PC-9 (cell line): ENCODE results near the gene RAB40C. TPM values are rescaled to one million over a fixed set of nuclear protein-coding genes. Genes with fewer than 3 reads are reported as not detected.
"Not testable (repeated sequence)": the region's sequence is repeated elsewhere in the genome, so short reads cannot be mapped to it uniquely, and the experiment has no call there.

Experiments used
- BruUV-seq: library from RNA; stranded (reverse); fragments of 400-500 nt; replicated peaks from 2 replicates; lab custom pipeline; 2021; lab: Mats Ljungman, UMichigan
- CTCF ChIA-PET: fragments of 300-600 bp; sonication (Branson Sonifier 250); formaldehyde crosslinking; loops from one replicate; lab custom pipeline; 2022; ENCODE audit warnings: antibody characterized with exemption; lab: Charles Lee
- POLR2A ChIA-PET: fragments of 300-600 bp; sonication (Branson Sonifier 250); formaldehyde crosslinking; loops from one replicate; lab custom pipeline; 2022; ENCODE audit warnings: antibody characterized with exemption; ENCODE audit not compliant: unreplicated experiment; lab: Charles Lee
- DNase-seq, 2 experiments: peaks; one replicate each; pipeline versions ENCODE4 v3.0.0 to v3.0.0-alpha.2; 2015 to 2022; ENCODE audit warnings: mixed read lengths in 1 of 2
- H2AFZ ChIP-seq: fragments of 200-600 bp; sonication (generic); 2 replicates; pipeline ENCODE4 v1.8.1; 2017; ENCODE audit warnings: antibody characterized with exemption
- H3F3A ChIP-seq: fragments of 200-600 bp; sonication (generic); 2 replicates; pipeline ENCODE4 v1.8.1; 2017; ENCODE audit warnings: antibody characterized with exemption, mild to moderate bottlenecking, low read depth; ENCODE audit not compliant: insufficient read depth
- H3K27ac ChIP-seq: fragments of 200-600 bp; sonication (generic); 2 replicates; pipeline ENCODE4 v1.6.1; 2016; ENCODE audit warnings: mixed run types
- H3K27me3 ChIP-seq: fragments of 200-600 bp; sonication (generic); 2 replicates; pipeline ENCODE4 v1.6.1; 2016; ENCODE audit warnings: low read depth, mixed run types; ENCODE audit not compliant: insufficient read depth
- H3K36me3 ChIP-seq: fragments of 200-600 bp; sonication (generic); 2 replicates; pipeline ENCODE4 v1.6.1; 2016; ENCODE audit warnings: low read depth, mixed run types
- H3K4me1 ChIP-seq: fragments of 200-600 bp; sonication (generic); replicated peaks from 2 replicates; pipeline ENCODE4 v1.6.1; 2016; ENCODE audit warnings: mixed run types; ENCODE audit not compliant: insufficient read depth
- H3K4me2 ChIP-seq: fragments of 200-600 bp; sonication (generic); 2 replicates; pipeline ENCODE4 v1.6.1; 2017; ENCODE audit warnings: mixed run types
- H3K4me3 ChIP-seq: fragments of 200-600 bp; sonication (generic); 2 replicates; pipeline ENCODE4 v1.6.1; 2016; ENCODE audit warnings: mixed run types
- H3K79me2 ChIP-seq: fragments of 200-600 bp; sonication (generic); 2 replicates; pipeline ENCODE4 v1.6.1; 2017; ENCODE audit warnings: low read depth, mixed run types
- H3K9me2 ChIP-seq: fragments of 200-600 bp; sonication (generic); 2 replicates; pipeline ENCODE4 v1.8.1; 2017; ENCODE audit warnings: mild to moderate bottlenecking; ENCODE audit not compliant: insufficient read depth
- H3K9me3 ChIP-seq: fragments of 200-600 bp; sonication (generic); 2 replicates; pipeline ENCODE4 v1.8.1; 2016; ENCODE audit warnings: low read depth; ENCODE audit not compliant: insufficient read depth
- H4K20me1 ChIP-seq: fragments of 200-600 bp; sonication (generic); 2 replicates; pipeline ENCODE4 v1.8.1; 2017; ENCODE audit not compliant: insufficient read depth
- EZH2 ChIP-seq: fragments of 200-600 bp; sonication (generic); IDR thresholded peaks from 2 replicates; pipeline ENCODE4 v1.8.0; 2017; ENCODE audit warnings: antibody characterized with exemption, low read depth
- intact Hi-C: fragments of 100-400 bp; cut with micrococcal nuclease; formaldehyde crosslinking; loops from one replicate; pipeline ENCODE4 v1.10.0; 2022; ENCODE audit not compliant: unreplicated experiment
- total RNA-seq: library from RNA; stranded (reverse); gene quantifications from 2 replicates; pipeline ENCODE4 v1.2.3, GENCODE V29; 2021
- TF ChIP-seq, protein P1 (sequence below): fragments of 200-600 bp; sonication (generic); conservative IDR thresholded peaks from 2 replicates; pipeline ENCODE4 v1.6.1; 2017; ENCODE audit warnings: mixed run types, antibody characterized with exemption, mild to moderate bottlenecking, moderate library complexity

The RAB40C gene
- total RNA-seq, 1 experiment from 2014 or later, result 47.1 TPM

DNA sequence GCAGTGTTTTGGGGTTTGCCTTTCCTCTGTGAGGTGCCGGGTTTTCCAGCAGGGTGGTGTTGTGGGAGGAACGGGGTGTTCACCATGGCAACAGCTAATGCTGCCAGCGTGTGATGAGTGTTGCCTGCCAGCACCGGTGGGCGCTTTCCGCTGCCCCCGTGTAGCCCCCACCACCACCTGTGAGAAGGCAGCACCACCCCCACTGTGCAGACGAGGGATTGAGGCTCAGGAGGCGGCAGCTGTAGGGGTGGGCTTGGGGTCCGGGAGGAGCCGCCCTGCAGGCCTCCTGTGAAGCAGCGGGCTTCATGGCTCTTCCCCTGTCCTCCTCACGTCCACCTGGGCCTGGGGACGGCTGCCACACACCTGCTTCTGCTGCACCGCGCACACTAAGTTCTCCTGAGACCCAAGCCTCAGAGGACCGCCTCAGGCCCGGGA is 5.2 kb downstream of the RAB40C start:
- ChIA-PET POLR2A (no interaction called here), CTCF (no interaction called here)
- Histone ChIP-seq H3K4me2 (no peak overlapping the region), H3K27ac (no peak overlapping the region), H3K9me3 (no peaks in the 10 kb centered on the region), H4K20me1 (peaks cover 44% of the 10 kb centered on the region), H3F3A (peaks cover 37% of the 10 kb centered on the region), H3K4me1 (peaks cover 40% of the 10 kb centered on the region), H2AFZ (no peak overlapping the region), H3K36me3 (no peaks in the 10 kb centered on the region), H3K27me3 (no peaks in the 10 kb centered on the region), H3K79me2 (peaks cover 59% of the 10 kb centered on the region), H3K9me2 (no peaks in the 10 kb centered on the region), H3K4me3 (no peak overlapping the region)
- TF ChIP-seq, protein P1, sequence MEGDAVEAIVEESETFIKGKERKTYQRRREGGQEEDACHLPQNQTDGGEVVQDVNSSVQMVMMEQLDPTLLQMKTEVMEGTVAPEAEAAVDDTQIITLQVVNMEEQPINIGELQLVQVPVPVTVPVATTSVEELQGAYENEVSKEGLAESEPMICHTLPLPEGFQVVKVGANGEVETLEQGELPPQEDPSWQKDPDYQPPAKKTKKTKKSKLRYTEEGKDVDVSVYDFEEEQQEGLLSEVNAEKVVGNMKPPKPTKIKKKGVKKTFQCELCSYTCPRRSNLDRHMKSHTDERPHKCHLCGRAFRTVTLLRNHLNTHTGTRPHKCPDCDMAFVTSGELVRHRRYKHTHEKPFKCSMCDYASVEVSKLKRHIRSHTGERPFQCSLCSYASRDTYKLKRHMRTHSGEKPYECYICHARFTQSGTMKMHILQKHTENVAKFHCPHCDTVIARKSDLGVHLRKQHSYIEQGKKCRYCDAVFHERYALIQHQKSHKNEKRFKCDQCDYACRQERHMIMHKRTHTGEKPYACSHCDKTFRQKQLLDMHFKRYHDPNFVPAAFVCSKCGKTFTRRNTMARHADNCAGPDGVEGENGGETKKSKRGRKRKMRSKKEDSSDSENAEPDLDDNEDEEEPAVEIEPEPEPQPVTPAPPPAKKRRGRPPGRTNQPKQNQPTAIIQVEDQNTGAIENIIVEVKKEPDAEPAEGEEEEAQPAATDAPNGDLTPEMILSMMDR, result no peak
- no peak for TF ChIP-seq EZH2
- intact Hi-C loops, result no loop called here
- DNase-seq, result no peak
- BruUV-seq, result no TSS peak

DNA sequence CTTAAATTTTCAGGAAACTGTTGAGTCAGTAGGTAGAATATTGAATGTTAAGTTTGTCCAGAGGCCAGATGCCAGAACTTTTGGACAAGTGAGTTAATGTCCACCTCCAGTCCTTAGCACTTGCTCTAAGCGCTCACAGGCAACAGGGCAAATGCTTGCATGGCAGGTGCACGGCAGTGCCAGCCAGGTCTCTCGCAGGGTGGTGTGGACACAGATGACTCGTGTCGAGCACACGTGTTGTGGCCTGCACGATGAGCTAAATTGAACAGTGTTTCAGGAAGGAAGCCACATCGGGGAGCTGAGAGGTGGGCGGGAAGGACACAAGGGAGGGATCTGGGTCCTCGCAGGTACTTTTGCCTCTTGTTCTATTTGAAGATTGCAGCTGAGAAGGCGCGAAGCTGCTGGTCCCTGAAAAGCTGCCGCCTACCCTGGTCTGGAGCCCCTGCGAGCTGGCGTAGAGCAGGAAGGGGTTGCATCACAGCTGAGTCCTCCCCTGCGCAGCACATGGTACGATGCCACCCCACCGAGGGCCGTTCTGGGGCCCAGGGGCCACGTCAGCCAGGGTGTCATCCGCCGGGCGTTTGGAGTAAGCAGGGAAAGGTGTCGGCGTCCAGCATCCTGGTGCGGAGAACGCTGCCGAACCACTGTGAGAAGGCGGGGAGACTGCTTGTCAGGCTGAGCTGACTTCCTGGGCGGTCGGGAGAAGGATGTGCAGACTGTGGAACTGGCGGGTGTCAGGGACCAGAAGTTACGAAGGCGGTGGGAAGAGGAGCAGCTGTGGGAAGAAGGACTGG is 6.3 kb downstream of the RAB40C start:
- CTCF ChIA-PET, result no interaction called here
- Histone ChIP-seq H3K9me3 (no peaks in the 10 kb centered on the region), H3K4me3 (no peak overlapping the region), H3K27me3 (no peaks in the 10 kb centered on the region), H3K36me3 (no peaks in the 10 kb centered on the region), H3F3A (peaks cover 37% of the 10 kb centered on the region), H3K27ac (no peak overlapping the region), H2AFZ (no peak overlapping the region), H4K20me1 (peaks cover 45% of the 10 kb centered on the region), H3K79me2 (peaks cover 50% of the 10 kb centered on the region), H3K4me1 (peaks cover 34% of the 10 kb centered on the region), H3K4me2 (no peak overlapping the region), H3K9me2 (no peaks in the 10 kb centered on the region)
- DNase-seq, result no peak
- BruUV-seq, result no TSS peak
- POLR2A ChIA-PET, result no interaction called here
- no peak for TF ChIP-seq EZH2
- TF ChIP-seq, protein P1, result no peak
- intact Hi-C loops, result no loop called here

DNA sequence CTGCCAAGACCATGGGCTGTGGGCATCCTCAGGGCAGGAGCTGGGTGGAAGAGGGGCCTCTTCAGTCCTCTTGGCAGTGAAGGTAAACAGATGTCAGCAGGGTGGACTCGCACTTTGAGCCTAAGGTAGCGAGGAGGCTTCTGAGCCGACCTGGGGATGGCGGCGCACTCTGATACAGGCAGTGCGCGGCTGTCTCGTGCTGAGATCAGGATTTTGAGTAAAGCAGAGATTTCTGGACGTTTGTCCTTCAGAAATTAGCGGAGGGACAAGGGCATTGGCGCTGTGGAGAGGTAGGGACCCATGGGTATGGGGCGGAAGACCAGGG is 6.8 kb downstream of the RAB40C start:
- DNase-seq, result no peak
- Histone ChIP-seq H3K79me2 (peaks cover 47% of the 10 kb centered on the region), H2AFZ (no peak overlapping the region), H3K36me3 (no peaks in the 10 kb centered on the region), H3K9me2 (no peaks in the 10 kb centered on the region), H3K27ac (no peak overlapping the region), H3K4me2 (no peak overlapping the region), H3K9me3 (no peaks in the 10 kb centered on the region), H3K4me3 (no peak overlapping the region), H3F3A (peaks cover 33% of the 10 kb centered on the region), H3K27me3 (no peaks in the 10 kb centered on the region), H3K4me1 (peaks cover 28% of the 10 kb centered on the region), H4K20me1 (peaks cover 44% of the 10 kb centered on the region)
- TF ChIP-seq EZH2, result no peak
- TF ChIP-seq, protein P1, result no peak
- no TSS peak for BruUV-seq
- intact Hi-C loops, result no loop called here
- POLR2A ChIA-PET, result no interaction called here
- CTCF ChIA-PET, result no interaction called here

DNA sequence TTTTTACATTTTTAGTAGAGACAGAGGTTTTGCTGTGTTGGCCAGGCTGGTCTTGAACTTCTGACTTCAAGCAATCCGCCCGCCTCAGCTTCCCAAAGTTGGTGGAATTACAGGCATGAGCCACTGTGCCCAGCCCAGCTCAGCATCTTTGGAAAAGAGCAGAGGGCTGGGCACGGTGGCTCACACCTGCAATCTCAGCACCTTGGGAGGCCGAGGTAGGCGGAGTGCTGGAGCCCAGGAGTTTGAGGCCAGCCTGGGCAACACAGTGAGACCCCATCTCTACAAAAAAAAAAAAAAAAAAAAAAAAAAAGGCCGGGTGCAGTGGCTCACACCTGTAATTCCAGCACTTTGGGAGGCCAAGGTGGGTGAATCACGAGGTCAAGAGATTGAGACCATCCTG is 7.8 kb downstream of the RAB40C start:
- H3K36me3 ChIP-seq, H3K4me3 ChIP-seq, H3K9me2 ChIP-seq, BruUV-seq, H2AFZ ChIP-seq, H3K9me3 ChIP-seq, DNase-seq, H3K27ac ChIP-seq, POLR2A ChIA-PET, H3K4me2 ChIP-seq, CTCF ChIA-PET, H3K27me3 ChIP-seq, intact Hi-C loops: not testable (repeated sequence)
- Histone ChIP-seq H4K20me1 (peaks cover 37% of the 10 kb centered on the region), H3K4me1 (peaks cover 19% of the 10 kb centered on the region), H3K79me2 (peaks cover 43% of the 10 kb centered on the region), H3F3A (peaks cover 23% of the 10 kb centered on the region)
